Neural crest cell (in vitro differentiated cells): ENCODE data around the gene IQCC. TPM values are rescaled to one million over a fixed set of nuclear protein-coding genes. Genes with fewer than 3 reads are reported as not detected.

ENCODE experiments used
- DNase-seq: peaks from one replicate; pipeline ENCODE4 v3.0.0; 2021; ENCODE audit warnings: low read depth, mixed read lengths, low spot score
- H3K27ac Mint-ChIP-seq: one replicate; pipeline ENCODE4 v1.8.0; 2021; ENCODE audit warnings: mild to moderate bottlenecking, mixed read lengths; ENCODE audit not compliant: unreplicated experiment
- H3K27me3 Mint-ChIP-seq: 2 replicates; pipeline ENCODE4 v1.8.0; 2021; ENCODE audit warnings: low read depth, mild to moderate bottlenecking, mixed read lengths
- H3K36me3 Mint-ChIP-seq: 2 replicates; pipeline ENCODE4 v1.8.0; 2021; ENCODE audit warnings: low read depth, mild to moderate bottlenecking, mixed read lengths
- H3K4me1 Mint-ChIP-seq: 2 replicates; pipeline ENCODE4 v1.8.0; 2021; ENCODE audit warnings: mixed read lengths
- H3K4me3 Mint-ChIP-seq: one replicate; pipeline ENCODE4 v1.8.0; 2021; ENCODE audit warnings: mild to moderate bottlenecking, mixed read lengths
- H3K9me3 Mint-ChIP-seq: 2 replicates; pipeline ENCODE4 v1.8.0; 2021; ENCODE audit warnings: mixed read lengths
- CTCF ChIP-seq: fragments of 200-600 bp; sonication (generic); conservative IDR thresholded peaks from 2 replicates; pipeline ENCODE4 v1.5.0; 2021; ENCODE audit warnings: antibody characterized with exemption, mild to moderate bottlenecking
- total RNA-seq: library from RNA; stranded (reverse); gene quantifications from 2 replicates; pipeline ENCODE4 v1.2.1, GENCODE V29; 2021

IQCC gene
- total RNA-seq, 1 donor from 2014 or later, result 7.8 TPM

DNA sequence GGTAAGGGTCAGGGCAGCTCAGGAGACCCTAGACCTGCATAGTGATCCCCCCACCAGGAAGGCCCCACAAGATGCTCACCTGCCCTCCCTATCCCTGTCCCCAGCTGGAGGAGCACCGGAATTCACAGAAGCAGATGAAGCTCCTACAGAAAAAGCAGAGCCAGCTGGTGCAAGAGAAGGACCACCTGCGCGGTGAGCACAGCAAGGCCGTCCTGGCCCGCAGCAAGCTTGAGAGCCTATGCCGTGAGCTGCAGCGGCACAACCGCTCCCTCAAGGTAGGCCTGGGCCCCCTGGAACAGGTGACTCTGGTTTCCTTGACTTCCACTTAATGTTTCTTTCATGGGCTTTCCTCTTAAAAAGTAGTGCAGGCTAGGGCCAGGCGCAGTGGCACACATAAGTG, 17.6 kb upstream of the IQCC start:
- TF ChIP-seq CTCF, result no peak
- peaks cover 33% of the 10 kb centered on the region for H3K36me3 Mint-ChIP-seq
- peaks cover 19% of the 10 kb centered on the region for H3K4me1 Mint-ChIP-seq
- no peak overlapping the region for H3K27ac Mint-ChIP-seq
- no peaks in the 10 kb centered on the region for H3K9me3 Mint-ChIP-seq
- no peaks in the 10 kb centered on the region for H3K27me3 Mint-ChIP-seq
- no peak for DNase-seq
- no peak overlapping the region for H3K4me3 Mint-ChIP-seq

DNA sequence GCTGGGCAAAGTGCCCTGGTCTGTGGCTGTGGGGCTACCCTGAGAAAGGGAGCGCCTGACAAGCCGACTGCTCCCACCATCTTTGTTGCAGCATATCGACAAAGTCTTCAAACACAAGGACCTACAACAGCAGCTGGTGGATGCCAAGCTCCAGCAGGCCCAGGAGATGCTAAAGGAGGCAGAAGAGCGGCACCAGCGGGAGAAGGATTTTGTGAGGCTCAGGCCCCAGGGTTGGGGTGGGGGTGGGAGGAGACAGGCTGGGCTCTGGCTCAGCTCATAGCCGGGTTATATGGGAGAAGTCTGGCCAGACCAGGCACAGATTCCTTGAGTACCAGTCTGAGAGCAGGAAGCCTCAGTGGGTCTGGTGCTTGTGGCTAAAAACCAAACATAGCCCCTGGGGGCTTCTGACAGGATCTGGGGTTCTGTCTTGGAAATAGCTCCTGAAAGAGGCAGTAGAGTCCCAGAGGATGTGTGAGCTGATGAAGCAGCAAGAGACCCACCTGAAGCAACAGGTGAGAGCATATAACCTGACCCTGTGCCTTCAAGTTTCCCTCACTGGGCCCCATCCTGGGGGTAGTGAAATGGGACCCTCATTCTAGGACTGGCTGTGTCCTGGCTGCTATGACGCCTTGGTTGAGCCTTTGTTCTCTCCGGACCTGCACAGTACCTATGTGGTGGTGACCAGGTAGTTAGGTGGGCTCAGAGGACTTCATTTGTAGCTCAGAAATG, 13.1 kb upstream of the IQCC start:
- DNase-seq, result no peak
- H3K4me3 Mint-ChIP-seq, result no peak overlapping the region
- H3K27me3 Mint-ChIP-seq, result no peaks in the 10 kb centered on the region
- H3K36me3 Mint-ChIP-seq, result peaks cover 34% of the 10 kb centered on the region
- no peak overlapping the region for H3K27ac Mint-ChIP-seq
- no peaks in the 10 kb centered on the region for H3K9me3 Mint-ChIP-seq
- peaks cover 5% of the 10 kb centered on the region for H3K4me1 Mint-ChIP-seq
- TF ChIP-seq CTCF, result no peak

- Mint-ChIP-seq H3K9me3 (no peaks in the 10 kb centered on the region), H3K27ac (no peak overlapping the region), H3K27me3 (no peaks in the 10 kb centered on the region), H3K36me3 (peaks cover 29% of the 10 kb centered on the region), H3K4me1 (peaks cover 23% of the 10 kb centered on the region), H3K4me3 (no peak overlapping the region)
- no peak for TF ChIP-seq CTCF
- no peak for DNase-seq
Measured at GRCh38 chr1:32194984-32195383, 10.5 kb upstream of the IQCC start.

DNA sequence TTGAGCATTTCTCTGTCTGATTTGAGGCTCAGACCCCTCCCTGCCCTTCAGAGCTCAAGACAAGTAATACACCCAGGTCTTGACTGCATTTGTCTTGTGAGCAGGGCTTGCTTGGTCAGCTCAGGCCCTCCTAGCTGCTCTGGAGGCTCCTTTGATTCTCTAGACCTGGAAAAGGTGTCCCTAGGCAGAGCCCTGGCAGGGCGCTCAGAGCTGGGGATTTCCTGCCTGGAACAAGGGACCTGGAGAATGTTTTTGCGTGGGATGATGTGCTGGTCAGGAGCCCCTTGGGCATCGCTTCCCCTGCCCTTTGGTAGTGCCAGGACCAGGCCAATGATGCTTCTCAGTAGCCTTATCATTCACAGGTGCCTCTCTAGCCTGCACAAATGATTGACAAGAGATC, 9.9 kb upstream of the IQCC start:
- Mint-ChIP-seq H3K36me3 (peaks cover 29% of the 10 kb centered on the region), H3K27me3 (no peaks in the 10 kb centered on the region), H3K27ac (no peak overlapping the region), H3K9me3 (no peaks in the 10 kb centered on the region), H3K4me1 (peaks cover 28% of the 10 kb centered on the region), H3K4me3 (no peak overlapping the region)
- no peak for TF ChIP-seq CTCF
- DNase-seq, result no peak

- no peak for TF ChIP-seq CTCF
- Mint-ChIP-seq H3K4me1 (peaks cover 28% of the 10 kb centered on the region), H3K4me3 (no peak overlapping the region), H3K27ac (no peak overlapping the region), H3K9me3 (no peaks in the 10 kb centered on the region), H3K36me3 (peaks cover 27% of the 10 kb centered on the region), H3K27me3 (no peaks in the 10 kb centered on the region)
- DNase-seq, result no peak
Measured at GRCh38 chr1:32195972-32196823, 9.3 kb upstream of the IQCC start.
